Sigmoid colon (tissue), 7 donors: Measurements from ENCODE around the gene POLR2F. TPM values are rescaled to one million over a fixed set of nuclear protein-coding genes. Genes with fewer than 3 reads are reported as not detected.
"Not testable (repeated sequence)": the region's sequence is repeated elsewhere in the genome, so short reads cannot be mapped to it uniquely, and the experiment has no call there.

Experiments used
- DNase-seq: peaks from one replicate; pipeline ENCODE4 v3.0.0-alpha.2; 2019
- H3K27ac ChIP-seq, 4 donors: fragments of 200-600 bp; sonication (generic); one replicate each; pipeline ENCODE4 v1.5.1; 2016 to 2019; ENCODE audit warnings: mild to moderate bottlenecking in 1 of 4
- H3K27me3 ChIP-seq, 3 donors: fragments of 200-600 bp; sonication (generic); one replicate each; pipeline ENCODE4 v1.5.1; 2019; ENCODE audit warnings: mild to moderate bottlenecking in 1 of 3
- H3K36me3 ChIP-seq, 4 donors: fragments of 200-600 bp; sonication (generic); one replicate each; pipeline ENCODE4 v1.5.1; 2016 to 2019
- H3K4me1 ChIP-seq, 4 donors: fragments of 200-600 bp; sonication (generic); one replicate each; pipeline ENCODE4 v1.5.1; 2017 to 2019
- H3K4me3 ChIP-seq, 4 donors: fragments of 200-600 bp; sonication (generic); one replicate each; pipeline ENCODE4 v1.5.1; 2017 to 2019; ENCODE audit warnings: mild to moderate bottlenecking in 2 of 4, moderate library complexity in 1 of 4
- H3K9me3 ChIP-seq, 4 donors: fragments of 200-600 bp in 3 of 4; sonication (generic) in 3 of 4; one replicate each; pipeline versions ENCODE4 v1.5.1 to v1.6.1; 2013 to 2019
- EP300 ChIP-seq, 4 donors: sonication (generic); formaldehyde crosslinking; IDR thresholded peaks; one replicate each; pipeline ENCODE4 v1.6.1; 2017; ENCODE audit warnings: antibody characterized with exemption in 4 of 4
- POLR2A ChIP-seq, 2 donors: fragments of 450-650 bp; IDR thresholded peaks; one replicate each; pipeline ENCODE4 v1.6.1; 2016; ENCODE audit warnings: antibody characterized with exemption in 2 of 2, mild to moderate bottlenecking in 2 of 2, moderate library complexity in 2 of 2
- POLR2AphosphoS5 ChIP-seq, 4 donors: sonication (generic); formaldehyde crosslinking; IDR thresholded peaks; one replicate each; pipeline ENCODE4 v1.6.1; 2017; ENCODE audit warnings: antibody characterized with exemption in 4 of 4
- WGBS, 2 donors: extraction: QIAGEN DNeasy Blood & Tissue Kit; methylation state at CpG; one replicate each; pipeline ENCODE4 v1.1.7; 2013; 5-methylcytosine and 5-hydroxymethylcytosine counted together
- intact Hi-C: fragments of 100-400 bp; cut with DNase I; formaldehyde crosslinking; loops from one replicate; pipeline ENCODE4 v1.15.1; 2023
- polyA plus RNA-seq, 3 donors: library from polyadenylated mRNA; stranded (reverse); fragments of 200-250 nt; gene quantifications; one replicate each; pipeline ENCODE4 v1.2.3, GENCODE V29; 2013
- total RNA-seq, 4 donors: library from RNA; depleted of rRNA; stranded (reverse); fragments of >200 nt; gene quantifications; one replicate each; pipeline ENCODE4 v1.1.0, GENCODE V29; 2016
- TF ChIP-seq, protein P1 (sequence below), 4 experiments: fragments of 450-650 bp in 3 of 4; fragments of 200-600 bp in 1 of 4; IDR thresholded peaks; one replicate each; pipeline ENCODE4 v1.5.1; 2016 to 2019; ENCODE audit warnings: antibody characterized with exemption in 4 of 4, mild to moderate bottlenecking in 3 of 4, moderate library complexity in 2 of 4
- donor health status: healthy with polysubstance abuse.
- donor health status: Bipolar disorder and iron deficiency.
- donor health status: healthy.

POLR2F gene
- total and polyA plus RNA-seq, 7 donors: 47.9 to 149 (median 96.9) TPM

DNA sequence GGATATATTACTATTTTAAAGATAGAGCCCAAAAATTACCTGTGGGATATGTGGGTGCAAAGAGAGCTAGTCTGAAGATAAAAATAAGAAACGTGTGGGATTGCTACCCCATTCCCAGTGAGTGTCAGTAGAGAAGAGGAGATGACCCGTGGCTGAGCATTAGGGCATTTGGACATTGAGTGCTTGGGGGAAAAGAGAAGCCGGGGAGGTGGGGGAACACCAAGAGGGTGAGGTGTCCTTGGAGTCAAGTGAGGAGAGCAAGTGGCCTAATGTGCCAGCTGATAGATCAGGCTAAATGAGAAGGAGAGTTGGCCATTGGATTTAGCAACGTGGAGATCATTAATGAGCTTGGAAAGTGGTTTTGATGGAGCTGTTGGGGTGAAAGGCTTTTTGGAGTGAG is 1.2 kb downstream of the POLR2F start:
- TF ChIP-seq, protein P1, sequence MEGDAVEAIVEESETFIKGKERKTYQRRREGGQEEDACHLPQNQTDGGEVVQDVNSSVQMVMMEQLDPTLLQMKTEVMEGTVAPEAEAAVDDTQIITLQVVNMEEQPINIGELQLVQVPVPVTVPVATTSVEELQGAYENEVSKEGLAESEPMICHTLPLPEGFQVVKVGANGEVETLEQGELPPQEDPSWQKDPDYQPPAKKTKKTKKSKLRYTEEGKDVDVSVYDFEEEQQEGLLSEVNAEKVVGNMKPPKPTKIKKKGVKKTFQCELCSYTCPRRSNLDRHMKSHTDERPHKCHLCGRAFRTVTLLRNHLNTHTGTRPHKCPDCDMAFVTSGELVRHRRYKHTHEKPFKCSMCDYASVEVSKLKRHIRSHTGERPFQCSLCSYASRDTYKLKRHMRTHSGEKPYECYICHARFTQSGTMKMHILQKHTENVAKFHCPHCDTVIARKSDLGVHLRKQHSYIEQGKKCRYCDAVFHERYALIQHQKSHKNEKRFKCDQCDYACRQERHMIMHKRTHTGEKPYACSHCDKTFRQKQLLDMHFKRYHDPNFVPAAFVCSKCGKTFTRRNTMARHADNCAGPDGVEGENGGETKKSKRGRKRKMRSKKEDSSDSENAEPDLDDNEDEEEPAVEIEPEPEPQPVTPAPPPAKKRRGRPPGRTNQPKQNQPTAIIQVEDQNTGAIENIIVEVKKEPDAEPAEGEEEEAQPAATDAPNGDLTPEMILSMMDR (IDR thresholded peaks at IDR 0.05): no peak
- TF ChIP-seq POLR2A (IDR thresholded peaks at IDR 0.05): no peak
- no peak for TF ChIP-seq EP300 (IDR thresholded peaks at IDR 0.05)
- TF ChIP-seq POLR2AphosphoS5 (IDR thresholded peaks at IDR 0.05): no peak
- Histone ChIP-seq H3K4me1 (peaks cover 0 to 27% (median 23%) of the 10 kb centered on the region in 4 donors), H3K4me3 (peak overlapping the region in 3 of 4 donors; percentile 69 to 80 (median 74)), H3K27me3 (no peaks in the 10 kb centered on the region), H3K27ac (no peak overlapping the region), H3K36me3 (peaks cover 12 to 38% (median 25%) of the 10 kb centered on the region in 4 donors), H3K9me3 (no peaks in the 10 kb centered on the region)
- no peak for DNase-seq
- 73 to 75% methylated on average over 4 of the region's 4 CpGs for WGBS, 2 donors
- intact Hi-C loops: loop anchor here (10.0 kb wide), 1 partner anchor 330 kb away; no protein-coding TSS in a partner anchor

DNA sequence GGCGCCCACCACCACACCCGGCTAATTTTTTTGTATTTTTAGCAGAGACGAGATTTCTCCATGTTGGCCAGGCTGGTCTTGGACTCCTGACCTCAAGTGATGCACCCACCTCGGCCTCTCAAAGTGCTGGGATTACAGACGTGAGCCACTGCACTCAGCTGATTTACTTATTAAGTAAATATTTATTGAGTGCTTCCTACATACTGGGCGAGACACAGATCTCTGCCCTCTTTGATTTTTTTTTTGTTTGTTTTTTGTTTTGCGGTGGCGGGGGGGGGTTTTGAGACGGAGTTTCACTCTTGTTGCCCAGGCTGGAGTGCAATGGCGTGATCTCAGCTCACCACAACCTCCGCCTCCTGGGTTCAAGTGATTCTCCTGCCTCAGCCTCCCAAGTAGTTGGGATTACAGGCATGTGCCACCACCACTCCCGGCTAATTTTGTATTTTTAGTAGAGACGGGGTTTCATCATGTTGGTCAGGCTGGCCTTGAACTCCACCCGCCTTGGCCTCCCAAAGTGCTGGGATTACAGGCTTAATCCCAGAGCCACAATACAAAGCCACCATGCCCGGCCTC is 2.4 kb downstream of the POLR2F start:
- not testable (repeated sequence) for H3K27me3 ChIP-seq, H3K27ac ChIP-seq, H3K4me3 ChIP-seq, DNase-seq, H3K9me3 ChIP-seq
- WGBS, 2 donors: 79 to 84% methylated on average over 15 of the region's 15 CpGs
- peaks cover 0 to 27% (median 23%) of the 10 kb centered on the region in 4 donors for H3K4me1 ChIP-seq
- H3K36me3 ChIP-seq: peaks cover 12 to 50% (median 29%) of the 10 kb centered on the region in 4 donors
- intact Hi-C loops: loop anchor here (10.0 kb wide), 1 partner anchor 331 kb away; no protein-coding TSS in a partner anchor

DNA sequence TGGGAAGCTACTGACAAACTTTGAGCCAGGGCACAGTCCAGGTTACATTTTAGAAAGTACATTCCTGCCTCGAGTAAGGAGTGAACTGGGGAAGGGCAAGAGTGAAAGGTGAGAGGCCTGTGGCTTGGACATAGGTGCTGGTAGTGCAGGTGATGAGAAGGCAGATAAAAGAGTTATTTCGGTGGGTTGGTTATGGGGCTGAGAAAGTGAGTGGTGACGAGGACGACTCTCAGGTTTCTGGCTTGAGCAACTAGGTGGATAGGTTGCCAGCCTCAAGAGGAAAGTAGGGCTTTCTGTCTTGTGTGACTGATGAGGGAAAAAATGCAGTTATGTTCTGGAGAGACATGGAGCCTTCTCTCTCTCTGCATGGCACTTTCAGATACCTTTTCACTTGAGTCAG is 3.7 kb downstream of the POLR2F start:
- H3K4me1 ChIP-seq: peaks cover 0 to 24% (median 20%) of the 10 kb centered on the region in 4 donors
- 77 to 91% methylated on average over 4 of the region's 4 CpGs for WGBS, 2 donors
- intact Hi-C loops: loop anchor here (10.0 kb wide), 1 partner anchor 332 kb away; no protein-coding TSS in a partner anchor

DNA sequence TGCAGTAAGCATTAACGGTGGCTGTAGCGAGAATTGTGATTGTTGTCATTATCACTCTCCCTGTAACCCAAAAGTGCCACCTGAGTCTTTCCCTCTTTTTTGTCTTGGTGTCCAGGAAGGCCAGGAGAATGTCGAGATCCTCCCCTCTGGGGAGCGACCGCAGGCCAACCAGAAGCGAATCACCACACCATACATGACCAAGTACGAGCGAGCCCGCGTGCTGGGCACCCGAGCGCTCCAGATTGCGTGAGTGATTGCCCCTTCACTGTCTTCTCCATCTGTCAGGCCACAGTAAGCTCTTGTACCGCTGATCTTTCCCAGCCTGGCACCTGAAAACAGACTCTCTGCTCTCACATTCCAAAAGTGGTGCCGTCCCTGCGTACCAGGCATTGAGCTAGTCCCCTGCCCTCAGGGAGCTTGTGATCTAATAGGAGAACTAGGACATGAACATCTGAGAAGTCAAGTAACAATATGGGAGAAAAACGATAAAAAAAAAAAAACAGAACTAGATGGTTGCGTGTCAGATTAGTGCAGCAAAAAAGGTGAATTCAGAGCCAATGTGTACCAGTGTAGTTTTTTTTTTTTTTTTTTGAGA is 5.8 kb downstream of the POLR2F start:
- H3K4me1 ChIP-seq: peaks cover 0 to 9% (median 7%) of the 10 kb centered on the region in 4 donors
- peaks cover 12 to 84% (median 47%) of the 10 kb centered on the region in 4 donors for H3K36me3 ChIP-seq
- H3K27ac ChIP-seq: no peak overlapping the region
- DNase-seq: no peak
- no peak overlapping the region for H3K4me3 ChIP-seq
- TF ChIP-seq POLR2A (IDR thresholded peaks at IDR 0.05) (no peak), POLR2AphosphoS5 (IDR thresholded peaks at IDR 0.05) (no peak), EP300 (IDR thresholded peaks at IDR 0.05) (no peak)
- TF ChIP-seq, protein P1 (IDR thresholded peaks at IDR 0.05): no peak
- WGBS, 2 donors: 95 to 98% methylated on average over 18 of the region's 18 CpGs
- H3K9me3 ChIP-seq: no peaks in the 10 kb centered on the region
- no peaks in the 10 kb centered on the region for H3K27me3 ChIP-seq
- intact Hi-C loops: loop anchor here (10.0 kb wide), 1 partner anchor 335 kb away; no protein-coding TSS in a partner anchor

More for the DNA sequence above, 3.7 kb downstream of the POLR2F start:
- Histone ChIP-seq H3K4me3 (no peak overlapping the region), H3K27me3 (no peaks in the 10 kb centered on the region), H3K36me3 (peaks cover 12 to 63% (median 37%) of the 10 kb centered on the region in 4 donors), H3K27ac (no peak overlapping the region), H3K9me3 (no peaks in the 10 kb centered on the region)
- DNase-seq: no peak
- TF ChIP-seq, protein P1 (IDR thresholded peaks at IDR 0.05): no peak
- no peak for TF ChIP-seq POLR2AphosphoS5 (IDR thresholded peaks at IDR 0.05)
- no peak for TF ChIP-seq EP300 (IDR thresholded peaks at IDR 0.05)
- TF ChIP-seq POLR2A (IDR thresholded peaks at IDR 0.05): no peak

DNA sequence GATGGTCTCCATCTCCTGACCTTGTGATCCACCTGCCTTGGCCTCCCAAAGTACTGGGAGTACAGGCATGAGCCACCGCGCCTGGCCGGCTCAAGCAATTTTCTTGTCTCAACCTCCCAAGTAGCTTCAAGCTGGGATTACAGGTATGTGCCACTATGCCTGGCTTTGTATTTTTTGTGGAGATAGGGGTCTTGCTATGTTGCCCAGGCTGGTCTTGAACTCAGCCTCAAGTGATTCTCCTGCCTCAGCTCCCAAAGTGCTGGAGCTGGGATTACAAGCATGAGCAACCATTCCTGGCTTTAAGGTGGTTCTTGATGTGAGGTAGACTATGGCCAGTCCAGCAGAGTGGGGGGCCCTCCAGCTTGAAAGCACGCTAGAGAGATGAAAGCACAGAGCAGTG is 7.6 kb downstream of the POLR2F start:
- 98% methylated on average over 4 of the region's 4 CpGs for WGBS, 2 donors
- intact Hi-C loops: no loop called here

More for the DNA sequence above, 7.6 kb downstream of the POLR2F start:
- TF ChIP-seq POLR2AphosphoS5 (IDR thresholded peaks at IDR 0.05) (no peak), POLR2A (IDR thresholded peaks at IDR 0.05) (no peak), EP300 (IDR thresholded peaks at IDR 0.05) (no peak)
- TF ChIP-seq, protein P1 (IDR thresholded peaks at IDR 0.05): no peak
- no peaks in the 10 kb centered on the region for H3K9me3 ChIP-seq
- no peak for DNase-seq
- H3K4me1 ChIP-seq: peaks cover 0 to 19% (median 14%) of the 10 kb centered on the region in 4 donors
- H3K27me3 ChIP-seq: no peaks in the 10 kb centered on the region
- H3K4me3 ChIP-seq: no peak overlapping the region
- H3K36me3 ChIP-seq: peaks cover 12 to 86% (median 47%) of the 10 kb centered on the region in 4 donors
- no peak overlapping the region for H3K27ac ChIP-seq
